HG03103 (cell line): ENCODE data around the gene ADAMTS2.

Source experiments
- ATAC-seq: cut with Tn5 transposase; IDR thresholded peaks from one replicate; pipeline ENCODE4 v1.9.1; 2021; ENCODE audit warnings: low read depth; ENCODE audit not compliant: unreplicated experiment

The ADAMTS2 gene

GRCh38 chr5:179314606-179315355 is 30.5 kb downstream of the ADAMTS2 start:
- ATAC-seq = no peak

- no peak for ATAC-seq
These were observed 31.3 kb downstream of the ADAMTS2 start for GRCh38 chr5:179313849-179314521.

GRCh38 chr5:179312557-179313235 is 32.6 kb downstream of the ADAMTS2 start:
- ATAC-seq = no peak

- no peak for ATAC-seq
These were observed 33.7 kb downstream of the ADAMTS2 start for GRCh38 chr5:179311581-179311980.

- no peak for ATAC-seq
These were observed 34.2 kb downstream of the ADAMTS2 start for GRCh38 chr5:179311091-179311470.

- no peak for ATAC-seq
These were observed 34.7 kb downstream of the ADAMTS2 start for GRCh38 chr5:179310439-179311090.

- no peak for ATAC-seq
These were observed 35.4 kb downstream of the ADAMTS2 start for GRCh38 chr5:179309751-179310320.

- no peak for ATAC-seq
These were observed 35.9 kb downstream of the ADAMTS2 start for GRCh38 chr5:179309383-179309670.

GRCh38 chr5:179308563-179309382 is 36.5 kb downstream of the ADAMTS2 start:
- no peak for ATAC-seq

- no peak for ATAC-seq
These were observed 37.3 kb downstream of the ADAMTS2 start for GRCh38 chr5:179307931-179308471.

GRCh38 chr5:179307013-179307800 is 38.1 kb downstream of the ADAMTS2 start:
- ATAC-seq = no peak

GRCh38 chr5:179306191-179307012 is 38.9 kb downstream of the ADAMTS2 start:
- ATAC-seq = no peak

GRCh38 chr5:179304871-179305270 is 40.4 kb downstream of the ADAMTS2 start:
- ATAC-seq = no peak

GRCh38 chr5:179304466-179304865 is 40.8 kb downstream of the ADAMTS2 start:
- no peak for ATAC-seq

GRCh38 chr5:179303451-179304200 is 41.6 kb downstream of the ADAMTS2 start:
- ATAC-seq = no peak

GRCh38 chr5:179302499-179303185 is 42.6 kb downstream of the ADAMTS2 start:
- ATAC-seq = no peak

- ATAC-seq = no peak
These were observed 43.5 kb downstream of the ADAMTS2 start for GRCh38 chr5:179301796-179302195.
